SU-DHL-6 (cell line): Measurements from ENCODE around the gene NPSR1.

ENCODE experiments used
- EZH2phosphoT487 ChIP-seq: fragments of 200-600 bp; sonication (generic), shearing (Covaris generic); conservative IDR thresholded peaks from 2 replicates; pipeline ENCODE4 v1.6.1; 2018; ENCODE audit warnings: mild to moderate bottlenecking, antibody characterized with exemption, low read length, moderate library complexity, mixed read lengths
- TF ChIP-seq, protein P1 (sequence below): fragments of 200-600 bp; sonication (generic); IDR thresholded peaks from one replicate; pipeline ENCODE4 v1.5.1; 2017; ENCODE audit warnings: antibody characterized with exemption, mild to moderate bottlenecking, low read length, moderate library complexity; ENCODE audit not compliant: insufficient read depth, poor library complexity, severe bottlenecking

GRCh38 chr7:34723866-34724490, 66.0 kb downstream of the NPSR1 start:
- TF ChIP-seq, protein P1, sequence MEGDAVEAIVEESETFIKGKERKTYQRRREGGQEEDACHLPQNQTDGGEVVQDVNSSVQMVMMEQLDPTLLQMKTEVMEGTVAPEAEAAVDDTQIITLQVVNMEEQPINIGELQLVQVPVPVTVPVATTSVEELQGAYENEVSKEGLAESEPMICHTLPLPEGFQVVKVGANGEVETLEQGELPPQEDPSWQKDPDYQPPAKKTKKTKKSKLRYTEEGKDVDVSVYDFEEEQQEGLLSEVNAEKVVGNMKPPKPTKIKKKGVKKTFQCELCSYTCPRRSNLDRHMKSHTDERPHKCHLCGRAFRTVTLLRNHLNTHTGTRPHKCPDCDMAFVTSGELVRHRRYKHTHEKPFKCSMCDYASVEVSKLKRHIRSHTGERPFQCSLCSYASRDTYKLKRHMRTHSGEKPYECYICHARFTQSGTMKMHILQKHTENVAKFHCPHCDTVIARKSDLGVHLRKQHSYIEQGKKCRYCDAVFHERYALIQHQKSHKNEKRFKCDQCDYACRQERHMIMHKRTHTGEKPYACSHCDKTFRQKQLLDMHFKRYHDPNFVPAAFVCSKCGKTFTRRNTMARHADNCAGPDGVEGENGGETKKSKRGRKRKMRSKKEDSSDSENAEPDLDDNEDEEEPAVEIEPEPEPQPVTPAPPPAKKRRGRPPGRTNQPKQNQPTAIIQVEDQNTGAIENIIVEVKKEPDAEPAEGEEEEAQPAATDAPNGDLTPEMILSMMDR = no peak
- TF ChIP-seq EZH2phosphoT487 = no peak
